ENCODE results near the gene GAD1. TPM values are rescaled to one million over a fixed set of nuclear protein-coding genes. Genes with fewer than 3 reads are reported as not detected.
A peak's percentile ranks its signal among the peaks of the same experiment; 100 is the strongest.

Gene GAD1
- total RNA-seq: under 1 TPM in 3 of 9 donors, not detected in 6; 0.32 to 0.51 (median 0.37) TPM
- under 1 TPM in 1 of 2 donors, not detected in 1; 0.04 TPM for polyA plus RNA-seq
- long read RNA-seq, donor 1: 0 reads
- long read RNA-seq, donor 2: 0 reads
- long read RNA-seq, donor 3: 0 reads

DNA sequence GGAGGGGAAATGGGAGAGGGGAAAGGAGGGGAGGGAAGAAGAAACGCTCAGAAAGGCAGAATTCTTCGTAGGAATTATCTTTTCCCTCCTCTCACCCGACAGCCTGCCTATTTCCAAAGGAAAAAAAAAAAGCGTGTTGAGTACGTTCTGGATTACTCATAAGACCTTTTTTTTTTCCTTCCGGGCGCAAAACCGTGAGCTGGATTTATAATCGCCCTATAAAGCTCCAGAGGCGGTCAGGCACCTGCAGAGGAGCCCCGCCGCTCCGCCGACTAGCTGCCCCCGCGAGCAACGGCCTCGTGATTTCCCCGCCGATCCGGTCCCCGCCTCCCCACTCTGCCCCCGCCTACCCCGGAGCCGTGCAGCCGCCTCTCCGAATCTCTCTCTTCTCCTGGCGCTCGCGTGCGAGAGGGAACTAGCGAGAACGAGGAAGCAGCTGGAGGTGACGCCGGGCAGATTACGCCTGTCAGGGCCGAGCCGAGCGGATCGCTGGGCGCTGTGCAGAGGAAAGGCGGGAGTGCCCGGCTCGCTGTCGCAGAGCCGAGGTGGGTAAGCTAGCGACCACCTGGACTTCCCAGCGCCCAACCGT lies at the start of gene GAD1:
Gene GAD1, plus strand, starts transcription at position 384 of the 589 bp plus-strand sequence. CDS start 1,705 bp downstream, outside the sequence.
- DNase-seq (peak in 3 of 5 donors; percentile 44 to 85 (median 75)), ATAC-seq (peak; percentile 50 to 81 (median 56))
- Histone ChIP-seq H3K4me3 (peak within 1 kb of the TSS; percentile 10 to 56 (median 40)), H3K27me3 (peaks cover 72 to 94% (median 87%) of the 10 kb centered on the region in 9 donors), H3K4me1 (peaks cover 13 to 71% (median 52%) of the 10 kb centered on the region in 12 donors), H3K9me3 (no peaks in the 10 kb centered on the region), H3K36me3 (no peaks in the 10 kb centered on the region), H3K27ac (no peak within 1 kb of the TSS)
- WGBS, 4 donors: 0 to 2% (median 1%) methylated on average over 14 to 49 of the region's 49 CpGs
- intact Hi-C loops (cut with DNase I): loop anchor here in 7 of 10 donors (1.0 to 10.0 kb wide), 7 partner anchors 407 to 582 kb away; no protein-coding TSS in a partner anchor
- TF ChIP-seq, protein P1, sequence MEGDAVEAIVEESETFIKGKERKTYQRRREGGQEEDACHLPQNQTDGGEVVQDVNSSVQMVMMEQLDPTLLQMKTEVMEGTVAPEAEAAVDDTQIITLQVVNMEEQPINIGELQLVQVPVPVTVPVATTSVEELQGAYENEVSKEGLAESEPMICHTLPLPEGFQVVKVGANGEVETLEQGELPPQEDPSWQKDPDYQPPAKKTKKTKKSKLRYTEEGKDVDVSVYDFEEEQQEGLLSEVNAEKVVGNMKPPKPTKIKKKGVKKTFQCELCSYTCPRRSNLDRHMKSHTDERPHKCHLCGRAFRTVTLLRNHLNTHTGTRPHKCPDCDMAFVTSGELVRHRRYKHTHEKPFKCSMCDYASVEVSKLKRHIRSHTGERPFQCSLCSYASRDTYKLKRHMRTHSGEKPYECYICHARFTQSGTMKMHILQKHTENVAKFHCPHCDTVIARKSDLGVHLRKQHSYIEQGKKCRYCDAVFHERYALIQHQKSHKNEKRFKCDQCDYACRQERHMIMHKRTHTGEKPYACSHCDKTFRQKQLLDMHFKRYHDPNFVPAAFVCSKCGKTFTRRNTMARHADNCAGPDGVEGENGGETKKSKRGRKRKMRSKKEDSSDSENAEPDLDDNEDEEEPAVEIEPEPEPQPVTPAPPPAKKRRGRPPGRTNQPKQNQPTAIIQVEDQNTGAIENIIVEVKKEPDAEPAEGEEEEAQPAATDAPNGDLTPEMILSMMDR (IDR thresholded peaks at IDR 0.05): no peak

DNA sequence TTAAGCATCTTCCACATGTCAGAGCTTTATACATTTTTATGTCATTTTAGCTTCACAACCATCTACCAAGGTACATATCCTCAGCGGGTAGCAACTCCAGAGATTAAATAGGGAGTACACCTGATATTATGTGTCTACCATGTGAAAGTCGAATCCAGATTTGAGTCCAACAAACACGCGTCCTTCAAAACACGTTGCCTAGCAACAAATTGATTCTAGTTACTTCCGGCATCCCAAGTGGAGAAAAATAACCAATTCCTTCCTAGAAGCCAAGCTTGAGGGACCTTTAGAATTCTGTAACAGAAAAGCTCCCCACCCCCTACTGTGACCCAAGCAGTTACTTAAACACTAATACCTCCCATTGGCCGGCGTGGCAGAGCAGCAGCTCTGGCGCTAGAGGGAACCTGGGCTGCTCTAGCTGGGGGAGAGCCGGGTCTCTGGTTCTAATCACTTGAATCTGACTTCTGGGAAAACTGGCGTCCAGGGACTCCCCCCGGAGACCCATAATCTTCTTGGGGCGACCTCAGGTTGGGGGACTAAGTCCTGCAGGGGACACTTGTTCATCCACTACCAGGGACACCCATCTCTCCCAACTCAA lies 46.6 kb upstream of the GAD1 start, which contains the start of gene ERICH2:
Gene ERICH2, plus strand, starts transcription at position 371 of the 598 bp plus-strand sequence. CDS start 304 bp downstream, outside the sequence.
- TF ChIP-seq, protein P1 (IDR thresholded peaks at IDR 0.05): peak in 4 of 12 donors; percentile 17 to 30 (median 24)
- no peak for TF ChIP-seq POLR2A (IDR thresholded peaks at IDR 0.05)
- Histone ChIP-seq H3K36me3 (no peaks in the 10 kb centered on the region), H3K27ac (peak within 1 kb of the TSS in 8 of 12 donors; percentile 16 to 77 (median 60)), H3K4me3 (peak within 1 kb of the TSS; percentile 43 to 91 (median 66)), H3K9me3 (no peaks in the 10 kb centered on the region), H3K27me3 (peaks cover 0 to 18% (median 0%) of the 10 kb centered on the region in 9 donors), H3K4me1 (peaks cover 0 to 15% (median 10%) of the 10 kb centered on the region in 12 donors)
- ATAC-seq (peak; percentile 69 to 88 (median 77)), DNase-seq (peak in 4 of 5 donors; percentile 25 to 65 (median 40))
- intact Hi-C loops (cut with DNase I): no loop called here
- WGBS, 4 donors: 4 to 8% (median 6%) methylated on average over 12 to 13 of the region's 13 CpGs

DNA sequence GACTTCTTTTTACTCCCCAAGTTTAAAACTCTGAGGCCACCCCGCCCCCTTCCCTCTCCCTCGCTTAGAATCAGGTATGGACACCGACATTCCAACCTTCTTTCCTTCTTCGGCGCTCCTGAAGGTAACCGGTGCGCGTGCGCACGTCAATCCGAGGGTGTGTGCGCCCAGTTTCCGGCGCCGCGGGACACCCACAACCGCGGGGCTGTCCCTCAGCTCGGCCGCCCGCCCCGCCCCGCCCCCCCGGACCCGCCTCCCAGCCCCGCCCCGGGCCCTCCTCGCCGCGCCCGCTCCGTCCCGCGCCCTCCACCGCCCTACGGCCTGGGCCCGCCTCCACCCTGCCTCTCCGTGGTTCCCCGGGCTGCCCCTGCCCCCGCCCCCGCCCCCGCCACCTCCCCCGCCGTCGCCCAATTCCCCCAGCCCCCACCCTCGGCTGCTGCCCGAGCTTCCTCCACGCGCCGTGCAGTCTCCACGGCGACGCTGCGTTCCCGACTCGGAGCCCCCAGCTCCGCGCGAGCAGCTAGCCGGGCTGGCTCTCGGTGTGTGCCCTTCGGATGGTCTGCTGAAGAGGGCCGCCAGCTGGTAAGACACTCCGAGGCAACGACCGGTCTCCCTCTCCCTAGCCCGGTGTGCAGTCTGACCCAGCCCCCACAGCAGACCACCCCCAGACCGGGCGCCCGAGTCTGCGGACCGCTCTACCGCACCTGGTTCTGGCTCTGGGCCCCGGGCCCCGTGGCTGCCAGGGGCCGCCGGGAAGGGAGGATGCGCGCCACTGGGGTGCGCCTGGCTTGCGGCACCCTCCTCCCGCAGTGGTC lies 45.9 kb upstream of the GAD1 start:
- DNase-seq (peak; percentile 67 to 90 (median 78)), ATAC-seq (peak; percentile 90 to 98 (median 96))
- H3K4me1 ChIP-seq: peaks cover 0 to 15% (median 10%) of the 10 kb centered on the region in 12 donors
- no peaks in the 10 kb centered on the region for H3K9me3 ChIP-seq
- H3K36me3 ChIP-seq: no peaks in the 10 kb centered on the region
- no peak for TF ChIP-seq POLR2A (IDR thresholded peaks at IDR 0.05)
- TF ChIP-seq, protein P1 (IDR thresholded peaks at IDR 0.05): no peak
- WGBS, 4 donors: 0 to 1% (median 1%) methylated on average over 29 to 80 of the region's 82 CpGs
- intact Hi-C loops (cut with DNase I): no loop called here
- peaks cover 0 to 17% (median 0%) of the 10 kb centered on the region in 9 donors for H3K27me3 ChIP-seq
- peak overlapping the region; percentile 43 to 91 (median 66) for H3K4me3 ChIP-seq
- H3K27ac ChIP-seq: peak overlapping the region in 8 of 12 donors; percentile 16 to 77 (median 60)
